ENCODE measurements around the gene NBPF19.
"Not testable (repeated sequence)": the region's sequence is repeated elsewhere in the genome, so short reads cannot be mapped to it uniquely, and the experiment has no call there.

NBPF19 gene, protein sequence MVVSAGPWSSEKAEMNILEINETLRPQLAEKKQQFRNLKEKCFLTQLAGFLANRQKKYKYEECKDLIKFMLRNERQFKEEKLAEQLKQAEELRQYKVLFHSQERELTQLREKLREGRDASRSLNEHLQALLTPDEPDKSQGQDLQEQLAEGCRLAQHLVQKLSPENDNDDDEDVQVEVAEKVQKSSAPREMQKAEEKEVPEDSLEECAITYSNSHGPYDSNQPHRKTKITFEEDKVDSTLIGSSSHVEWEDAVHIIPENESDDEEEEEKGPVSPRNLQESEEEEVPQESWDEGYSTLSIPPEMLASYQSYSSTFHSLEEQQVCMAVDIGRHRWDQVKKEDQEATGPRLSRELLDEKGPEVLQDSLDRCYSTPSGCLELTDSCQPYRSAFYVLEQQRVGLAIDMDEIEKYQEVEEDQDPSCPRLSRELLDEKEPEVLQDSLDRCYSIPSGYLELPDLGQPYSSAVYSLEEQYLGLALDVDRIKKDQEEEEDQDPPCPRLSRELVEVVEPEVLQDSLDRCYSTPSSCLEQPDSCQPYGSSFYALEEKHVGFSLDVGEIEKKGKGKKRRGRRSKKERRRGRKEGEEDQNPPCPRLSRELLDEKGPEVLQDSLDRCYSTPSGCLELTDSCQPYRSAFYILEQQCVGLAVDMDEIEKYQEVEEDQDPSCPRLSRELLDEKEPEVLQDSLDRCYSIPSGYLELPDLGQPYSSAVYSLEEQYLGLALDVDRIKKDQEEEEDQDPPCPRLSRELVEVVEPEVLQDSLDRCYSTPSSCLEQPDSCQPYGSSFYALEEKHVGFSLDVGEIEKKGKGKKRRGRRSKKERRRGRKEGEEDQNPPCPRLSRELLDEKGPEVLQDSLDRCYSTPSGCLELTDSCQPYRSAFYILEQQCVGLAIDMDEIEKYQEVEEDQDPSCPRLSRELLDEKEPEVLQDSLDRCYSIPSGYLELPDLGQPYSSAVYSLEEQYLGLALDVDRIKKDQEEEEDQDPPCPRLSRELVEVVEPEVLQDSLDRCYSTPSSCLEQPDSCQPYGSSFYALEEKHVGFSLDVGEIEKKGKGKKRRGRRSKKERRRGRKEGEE (N-terminal part only)

DNA sequence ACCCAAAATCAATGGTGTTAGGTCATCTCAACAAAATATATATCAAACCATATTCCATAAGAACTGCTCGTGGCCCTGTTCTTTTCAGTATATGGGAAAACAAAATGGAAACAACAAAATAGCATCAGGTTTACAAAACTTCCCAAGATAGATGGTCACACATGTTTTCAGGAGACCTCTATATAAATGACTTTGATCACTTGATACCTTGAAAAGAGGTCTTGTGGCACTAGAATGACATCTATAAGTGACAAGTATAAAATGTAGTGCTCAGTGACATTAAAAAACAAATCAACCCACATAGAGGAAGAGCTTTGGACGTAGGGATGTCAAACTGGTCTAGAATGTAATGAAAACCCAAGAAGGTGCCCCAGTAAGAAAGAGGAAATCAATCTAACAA, at the start of gene NBPF19:
Gene NBPF19, plus strand, starts transcription at position 301 of the 400 bp plus-strand sequence. CDS start 888 bp downstream, outside the sequence.
- DNase-seq (ENCODE audit: low read depth) = not testable (repeated sequence)

DNA sequence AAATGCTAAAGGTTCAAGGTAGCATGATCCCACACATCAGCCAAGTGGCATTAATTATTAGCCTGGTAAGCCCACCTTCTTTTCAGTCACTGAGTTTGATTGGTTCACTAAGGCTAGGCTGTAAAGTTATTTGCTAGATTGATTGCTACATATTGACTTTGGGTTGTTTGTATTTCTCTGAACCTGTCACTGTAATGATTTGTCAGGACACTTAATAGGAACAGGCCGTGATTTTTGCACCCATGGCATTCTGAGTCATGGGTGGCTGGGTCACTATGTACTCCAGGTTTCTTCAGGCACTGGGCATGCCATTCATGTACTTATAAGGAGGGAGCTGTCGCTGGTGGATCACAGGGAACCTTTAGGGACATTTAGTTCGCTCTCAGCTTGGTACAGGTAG, 46.5 kb upstream of the NBPF19 start:
- DNase-seq (ENCODE audit: low read depth) = not testable (repeated sequence)

DNA sequence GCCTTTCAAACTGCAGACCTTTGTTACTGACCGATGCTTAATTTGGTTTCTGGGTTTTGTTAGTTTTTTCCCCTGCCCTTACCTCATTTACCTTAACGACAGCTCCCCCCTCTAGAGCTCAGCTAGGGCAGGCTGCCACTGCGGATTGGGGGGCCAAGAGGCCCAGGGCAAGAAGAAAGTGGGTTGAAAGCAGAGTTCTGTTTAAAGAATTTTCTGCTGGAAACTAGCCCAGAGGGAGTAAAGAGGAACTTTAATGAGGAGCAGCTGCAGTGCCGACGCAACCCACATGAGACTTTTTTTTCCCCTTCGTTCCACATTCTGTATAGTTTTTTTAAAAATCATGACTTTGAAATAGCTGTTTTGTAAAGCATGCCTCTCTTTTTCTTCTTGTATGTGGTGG, 29.4 kb upstream of the NBPF19 start:
- DNase-seq (ENCODE audit: low read depth) = not testable (repeated sequence)

DNA sequence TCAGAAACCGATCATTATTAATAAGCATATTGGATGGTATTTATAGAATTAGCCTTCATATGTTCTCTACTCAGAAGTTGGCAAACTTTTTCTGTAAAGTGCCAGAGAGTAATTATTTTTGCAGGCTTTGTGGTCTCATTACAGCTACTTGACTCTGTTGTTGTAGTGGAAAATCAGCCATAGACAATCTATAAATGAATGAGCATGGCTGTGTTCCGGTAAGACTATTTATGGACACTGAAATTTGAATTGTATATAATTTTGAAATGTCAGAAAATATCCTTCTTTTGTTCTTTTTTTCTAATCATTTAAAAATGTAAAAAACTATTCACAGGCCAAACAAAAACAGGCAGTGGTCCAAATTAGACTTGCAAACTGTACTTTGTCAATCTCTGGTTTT, 22.6 kb upstream of the NBPF19 start:
- DNase-seq (ENCODE audit: low read depth) = not testable (repeated sequence)

DNA sequence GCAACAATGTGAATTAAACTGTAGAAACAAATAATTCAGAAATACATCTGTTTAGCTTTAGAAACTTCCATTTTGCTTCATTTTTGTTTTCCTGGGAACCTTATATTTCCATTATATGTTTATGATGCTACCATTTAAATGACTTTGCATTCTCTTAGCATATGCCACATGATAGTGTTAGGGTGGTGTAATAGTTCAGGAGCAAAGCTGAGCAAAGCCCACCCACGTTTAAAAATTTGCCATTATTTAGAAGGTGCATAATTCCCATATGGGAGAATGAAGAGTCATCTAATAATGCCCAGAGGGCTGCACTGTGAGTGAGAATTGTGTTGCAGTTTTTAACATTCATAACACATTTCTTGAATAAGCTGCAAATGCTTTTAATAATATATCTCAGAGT, 22.2 kb upstream of the NBPF19 start:
- not testable (repeated sequence) for DNase-seq (ENCODE audit: low read depth)

DNA sequence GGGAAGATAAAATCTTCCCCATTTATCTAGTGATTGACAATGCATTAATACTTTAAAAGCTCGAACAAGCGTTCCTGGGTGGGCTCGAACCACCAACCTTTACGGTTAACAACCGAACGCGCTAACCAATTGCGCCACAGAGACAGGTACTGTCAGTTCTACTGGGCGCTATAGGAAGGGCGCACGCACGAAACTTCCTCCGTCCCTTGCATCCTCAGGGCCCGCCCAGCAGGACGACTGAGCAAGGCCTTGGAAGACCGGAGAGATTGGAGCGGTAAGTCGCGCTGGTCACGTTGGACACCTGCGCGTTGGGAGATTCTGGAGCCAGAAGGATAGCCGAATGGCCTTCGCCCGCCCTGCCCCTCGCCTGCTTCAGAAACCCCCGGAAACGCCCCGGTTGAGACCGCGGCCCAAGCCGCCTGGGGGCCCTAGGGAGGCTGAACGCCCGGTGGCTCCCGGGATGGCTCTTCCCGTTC, 83.5 kb downstream of the NBPF19 start:
- peak; percentile 17 for DNase-seq (ENCODE audit: low read depth)

DNA sequence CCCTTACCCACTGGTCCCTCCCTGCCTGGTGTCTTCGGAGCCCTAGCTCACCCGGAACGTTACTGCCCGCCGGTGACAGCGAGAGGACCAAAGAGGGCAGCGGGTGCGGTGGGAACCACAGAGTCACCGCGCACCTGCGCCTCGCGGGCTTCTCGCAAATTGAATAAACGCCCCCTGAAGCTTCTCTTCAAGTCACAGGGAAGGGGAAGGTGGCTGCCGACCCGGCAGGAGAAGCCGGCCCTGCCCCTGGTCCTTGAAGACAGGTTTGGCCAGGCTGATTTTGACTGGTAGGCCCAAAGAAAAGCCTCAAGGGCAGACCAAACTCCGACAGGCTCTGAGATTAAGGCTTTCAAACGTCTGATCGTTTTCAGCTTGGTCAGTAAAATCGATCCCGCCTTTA, 87.0 kb downstream of the NBPF19 start:
- DNase-seq (ENCODE audit: low read depth) = not testable (repeated sequence)

DNA sequence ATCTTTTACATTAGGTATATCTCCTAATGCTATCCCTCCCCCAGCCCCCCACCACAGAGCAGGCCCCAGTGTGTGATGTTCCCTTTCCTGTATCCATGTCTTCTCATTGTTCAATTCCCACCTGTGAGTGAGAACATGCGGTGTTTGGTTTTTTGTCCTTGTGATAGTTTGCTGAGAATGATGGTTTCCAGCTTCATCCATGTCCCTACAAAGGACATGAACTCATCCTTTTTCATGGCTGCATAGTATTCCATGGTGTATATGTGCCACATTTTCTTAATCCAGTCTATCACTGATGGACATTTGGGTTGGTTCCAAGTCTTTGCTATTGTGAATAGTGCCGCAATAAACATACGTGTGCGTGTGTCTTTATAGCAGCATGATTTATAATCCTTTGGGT, 90.6 kb downstream of the NBPF19 start:
- not testable (repeated sequence) for DNase-seq (ENCODE audit: low read depth)

DNA sequence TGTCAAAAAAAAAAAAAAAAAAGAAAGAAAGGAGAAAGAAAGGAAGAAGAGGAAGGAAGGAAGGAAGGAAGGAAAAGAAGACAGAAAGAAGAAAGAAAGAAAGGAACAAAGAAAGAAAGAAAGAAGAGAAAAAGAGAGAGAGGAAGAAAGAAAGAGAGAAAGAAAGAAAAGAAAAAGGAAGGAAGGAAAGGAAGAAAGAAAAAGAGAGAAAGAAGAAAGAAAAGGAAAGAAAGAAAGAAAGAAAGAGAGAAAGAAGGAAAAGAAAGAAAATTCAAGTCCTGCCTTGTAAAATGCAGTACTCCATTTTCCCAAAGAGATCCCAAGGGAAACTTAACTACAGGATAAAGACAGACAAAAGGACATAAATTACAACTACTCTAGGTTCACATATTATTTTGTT, 97.9 kb downstream of the NBPF19 start:
- DNase-seq (ENCODE audit: low read depth) = not testable (repeated sequence)

DNA sequence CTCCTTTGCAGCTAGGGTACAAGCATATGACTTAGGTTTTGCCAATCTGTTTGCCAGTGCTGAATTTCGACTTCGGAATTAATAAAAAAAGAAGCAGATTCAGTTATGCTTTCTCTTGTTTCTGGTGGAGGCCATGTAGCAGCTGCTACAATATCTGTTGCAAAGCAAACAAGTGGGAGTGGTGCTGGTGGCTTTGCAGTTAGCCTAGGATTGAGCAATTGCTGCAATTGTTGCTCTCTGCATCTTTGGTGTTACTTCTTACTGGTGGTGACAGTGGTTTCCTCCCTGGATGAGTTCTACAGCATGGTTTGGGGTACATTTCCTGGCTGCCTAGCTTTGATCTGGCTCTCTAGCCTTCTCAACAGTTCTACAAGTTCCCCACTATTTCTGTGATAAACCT, 110.7 kb downstream of the NBPF19 start:
- peak; percentile 50 for DNase-seq (ENCODE audit: low read depth)
